ENCODE data around the gene PLXNA4. TPM values are rescaled to one million over a fixed set of nuclear protein-coding genes. Genes with fewer than 3 reads are reported as not detected.

The PLXNA4 gene
- polyA plus RNA-seq, 1 experiment = 0.22 TPM

DNA sequence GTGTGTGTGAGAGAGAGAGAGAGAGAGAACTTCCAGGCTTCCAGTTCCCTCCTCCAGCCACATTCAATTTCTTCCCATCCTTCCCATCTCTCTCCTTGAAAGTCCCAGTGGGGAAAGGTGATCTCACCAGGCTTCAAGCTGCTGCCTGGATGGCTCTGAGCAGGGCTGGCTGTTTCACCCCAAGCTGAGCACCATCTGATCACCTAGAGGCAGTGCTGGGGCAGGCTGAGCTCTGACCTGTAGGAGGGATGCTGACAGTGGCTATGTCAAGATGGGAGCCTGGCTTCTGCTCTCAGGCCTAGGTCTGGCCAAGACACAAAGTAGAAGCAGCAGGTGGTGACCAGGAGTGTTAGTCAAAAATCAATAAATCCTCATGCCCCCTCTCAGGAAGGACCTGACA, 370.8 kb downstream of the PLXNA4 start:
- DNase-seq (ENCODE audit: low read depth) = no peak
- Histone ChIP-seq H3K27me3 (ENCODE audit: control insufficient read depth, insufficient read depth, low read length) (no peaks in the 10 kb centered on the region), H3K36me3 (ENCODE audit: control insufficient read depth, insufficient read depth, low read length) (no peaks in the 10 kb centered on the region), H3K4me3 (ENCODE audit: low read depth, low read length) (no peak overlapping the region)
- POLR2A ChIA-PET = no interaction called here
- TF ChIP-seq, protein P1, sequence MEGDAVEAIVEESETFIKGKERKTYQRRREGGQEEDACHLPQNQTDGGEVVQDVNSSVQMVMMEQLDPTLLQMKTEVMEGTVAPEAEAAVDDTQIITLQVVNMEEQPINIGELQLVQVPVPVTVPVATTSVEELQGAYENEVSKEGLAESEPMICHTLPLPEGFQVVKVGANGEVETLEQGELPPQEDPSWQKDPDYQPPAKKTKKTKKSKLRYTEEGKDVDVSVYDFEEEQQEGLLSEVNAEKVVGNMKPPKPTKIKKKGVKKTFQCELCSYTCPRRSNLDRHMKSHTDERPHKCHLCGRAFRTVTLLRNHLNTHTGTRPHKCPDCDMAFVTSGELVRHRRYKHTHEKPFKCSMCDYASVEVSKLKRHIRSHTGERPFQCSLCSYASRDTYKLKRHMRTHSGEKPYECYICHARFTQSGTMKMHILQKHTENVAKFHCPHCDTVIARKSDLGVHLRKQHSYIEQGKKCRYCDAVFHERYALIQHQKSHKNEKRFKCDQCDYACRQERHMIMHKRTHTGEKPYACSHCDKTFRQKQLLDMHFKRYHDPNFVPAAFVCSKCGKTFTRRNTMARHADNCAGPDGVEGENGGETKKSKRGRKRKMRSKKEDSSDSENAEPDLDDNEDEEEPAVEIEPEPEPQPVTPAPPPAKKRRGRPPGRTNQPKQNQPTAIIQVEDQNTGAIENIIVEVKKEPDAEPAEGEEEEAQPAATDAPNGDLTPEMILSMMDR (IDR thresholded peaks at IDR 0.05; ENCODE audit: insufficient read depth, low read depth, low read length) = no peak
- CTCF ChIA-PET = interaction anchor here (0.7 kb wide), 1 partner anchor 405 kb away, joined by 3 read pairs; no protein-coding TSS in a partner anchor

DNA sequence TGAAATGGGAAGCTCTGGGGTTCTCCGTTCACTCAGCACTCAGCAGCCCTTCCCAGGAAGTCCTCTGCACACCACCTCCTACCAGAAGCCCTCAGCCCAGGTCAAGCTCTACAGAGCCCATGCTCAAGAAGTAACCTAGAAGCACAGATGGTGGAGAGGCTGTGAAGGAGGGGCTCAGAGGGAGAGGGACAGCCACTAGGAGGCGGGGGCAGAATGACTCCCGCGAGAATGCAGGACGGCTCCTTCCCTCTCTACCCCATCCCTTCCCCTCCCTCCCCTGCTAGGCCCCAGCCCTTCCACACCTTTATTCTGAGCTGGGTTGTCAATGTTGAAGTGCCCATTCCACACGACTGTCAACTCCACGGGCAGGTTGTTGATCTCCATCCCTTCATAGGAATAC, 373.2 kb downstream of the PLXNA4 start:
- POLR2A ChIA-PET = no interaction called here
- TF ChIP-seq, protein P1 (IDR thresholded peaks at IDR 0.05; ENCODE audit: insufficient read depth, low read depth, low read length) = no peak

DNA sequence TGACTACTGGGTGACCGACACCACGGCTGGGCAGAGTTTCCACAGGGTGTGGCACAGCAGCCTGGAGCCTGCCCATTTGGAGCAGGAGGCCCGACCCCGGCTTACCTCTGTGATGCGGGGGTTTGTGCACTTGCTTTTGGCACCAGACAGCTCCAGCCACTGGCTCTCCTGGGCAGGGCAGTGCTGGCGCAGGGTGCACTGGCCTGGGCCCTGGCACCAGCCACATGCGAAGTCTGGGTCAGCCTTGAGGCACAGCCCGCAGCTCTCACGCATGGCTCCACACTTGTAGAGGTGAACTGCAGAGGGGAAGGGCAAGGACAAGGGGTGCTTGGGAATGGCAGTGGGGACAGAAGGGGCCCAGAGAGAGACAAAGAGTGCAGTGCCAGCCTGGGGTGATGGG, 373.7 kb downstream of the PLXNA4 start:
- ChIA-PET POLR2A (no interaction called here), CTCF (no interaction called here)
- H3K27me3 ChIP-seq (ENCODE audit: control insufficient read depth, insufficient read depth, low read length) = no peaks in the 10 kb centered on the region
- no peak overlapping the region for H3K4me3 ChIP-seq (ENCODE audit: low read depth, low read length)
- TF ChIP-seq, protein P1 (IDR thresholded peaks at IDR 0.05; ENCODE audit: insufficient read depth, low read depth, low read length) = no peak
- no peak for DNase-seq (ENCODE audit: low read depth)
- H3K36me3 ChIP-seq (ENCODE audit: control insufficient read depth, insufficient read depth, low read length) = no peaks in the 10 kb centered on the region

More for the DNA sequence above, 373.2 kb downstream of the PLXNA4 start:
- DNase-seq (ENCODE audit: low read depth) = no peak
- H3K4me3 ChIP-seq (ENCODE audit: low read depth, low read length) = no peak overlapping the region
- CTCF ChIA-PET = no interaction called here
- H3K36me3 ChIP-seq (ENCODE audit: control insufficient read depth, insufficient read depth, low read length) = no peaks in the 10 kb centered on the region
- no peaks in the 10 kb centered on the region for H3K27me3 ChIP-seq (ENCODE audit: control insufficient read depth, insufficient read depth, low read length)

DNA sequence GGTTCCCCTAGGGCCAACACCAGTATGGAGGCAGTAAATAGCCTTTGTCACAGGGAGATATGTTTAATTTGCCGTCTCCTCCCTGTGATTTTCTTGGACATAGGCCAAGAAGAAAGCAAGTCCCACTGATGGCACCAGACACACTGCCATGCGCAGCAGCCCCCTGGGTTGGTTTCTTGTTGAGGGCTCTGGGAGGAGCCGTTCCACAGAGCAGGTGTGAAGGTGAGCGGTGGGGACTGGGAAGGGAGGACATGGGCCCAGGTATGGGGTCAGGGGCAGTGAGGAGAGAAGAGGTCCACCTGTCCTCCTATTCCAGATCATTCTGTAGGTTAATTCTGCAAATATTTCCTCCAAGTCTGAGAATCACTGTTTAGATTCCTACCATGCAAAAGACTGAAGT, 376.1 kb downstream of the PLXNA4 start:
- CTCF ChIA-PET = no interaction called here
- POLR2A ChIA-PET = no interaction called here
- H3K4me3 ChIP-seq (ENCODE audit: low read depth, low read length) = no peak overlapping the region
- no peak for DNase-seq (ENCODE audit: low read depth)
- H3K36me3 ChIP-seq (ENCODE audit: control insufficient read depth, insufficient read depth, low read length) = no peaks in the 10 kb centered on the region
- H3K27me3 ChIP-seq (ENCODE audit: control insufficient read depth, insufficient read depth, low read length) = no peaks in the 10 kb centered on the region
- TF ChIP-seq, protein P1 (IDR thresholded peaks at IDR 0.05; ENCODE audit: insufficient read depth, low read depth, low read length) = no peak

DNA sequence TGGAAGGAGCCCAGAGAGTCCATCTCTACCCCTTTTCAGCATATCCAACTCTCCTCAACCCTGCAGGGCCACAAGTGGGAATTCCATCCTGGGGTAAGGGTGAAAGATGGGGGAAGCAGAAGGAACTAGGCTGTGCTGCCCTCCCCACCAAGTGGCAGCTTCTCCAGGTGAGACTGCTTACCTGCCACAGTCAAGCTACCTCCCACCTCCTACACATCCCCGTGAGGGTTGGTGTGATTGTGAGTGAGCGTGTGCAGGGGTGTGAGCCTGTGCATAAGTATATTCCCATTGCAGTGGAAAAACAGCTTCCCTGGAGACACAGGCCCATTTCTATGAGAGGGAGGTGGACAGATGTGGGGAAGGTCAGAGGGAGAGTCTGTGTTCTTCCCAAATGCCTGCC, 376.6 kb downstream of the PLXNA4 start:
- no peaks in the 10 kb centered on the region for H3K36me3 ChIP-seq (ENCODE audit: control insufficient read depth, insufficient read depth, low read length)
- POLR2A ChIA-PET = no interaction called here
- TF ChIP-seq, protein P1 (IDR thresholded peaks at IDR 0.05; ENCODE audit: insufficient read depth, low read depth, low read length) = no peak
- no peaks in the 10 kb centered on the region for H3K27me3 ChIP-seq (ENCODE audit: control insufficient read depth, insufficient read depth, low read length)
- DNase-seq (ENCODE audit: low read depth) = no peak
- CTCF ChIA-PET = no interaction called here
- no peak overlapping the region for H3K4me3 ChIP-seq (ENCODE audit: low read depth, low read length)
